ENCODE results near the gene PCDHGC5. TPM values are rescaled to one million over a fixed set of nuclear protein-coding genes. Genes with fewer than 3 reads are reported as not detected.

The PCDHGC5 gene
- total RNA-seq, 2 donors from 2014 or later: 0.71 to 1.8 TPM

GRCh38 chr5:141533897-141534296 is 45.0 kb downstream of the PCDHGC5 start:
- no peak overlapping the region for H3K9ac ChIP-seq (ENCODE audit: extremely low read depth, low read length, poor library complexity, severe bottlenecking)
- H3K27me3 Mint-ChIP-seq (ENCODE audit: insufficient read depth): no peaks in the 10 kb centered on the region
- peaks cover 23% of the 10 kb centered on the region for H3K36me3 Mint-ChIP-seq (ENCODE audit: low read depth)
- no peaks in the 10 kb centered on the region for H3K27me3 ChIP-seq (ENCODE audit: control insufficient read depth, insufficient read depth, low read length, poor library complexity, severe bottlenecking)
- no peak for TF ChIP-seq CTCF (conservative IDR thresholded peaks at IDR 0.05)
- no peak overlapping the region for H3K27ac Mint-ChIP-seq
- no peak overlapping the region for H3K27ac ChIP-seq (ENCODE audit: low read depth, low read length)
- no peaks in the 10 kb centered on the region for H3K9me3 Mint-ChIP-seq
- H3K4me3 ChIP-seq (ENCODE audit: low read length): no peak overlapping the region
- H3K9me3 ChIP-seq (ENCODE audit: control insufficient read depth, low read length): no peaks in the 10 kb centered on the region
- H3K4me1 ChIP-seq (ENCODE audit: control insufficient read depth, insufficient read depth, low read length): no peaks in the 10 kb centered on the region
- H3K4me1 Mint-ChIP-seq: no peaks in the 10 kb centered on the region
- H3K36me3 ChIP-seq (ENCODE audit: control insufficient read depth, insufficient read depth, low read length): peaks cover 64% of the 10 kb centered on the region
- 100% methylated on average over 1 of the region's 1 CpG for WGBS, 2 experiments (ENCODE audit: insufficient coverage in 1 of 2, insufficient read length in 1 of 2)
- no peak for DNase-seq
- H3K4me3 Mint-ChIP-seq: no peak overlapping the region

- Histone ChIP-seq H3K36me3 (ENCODE audit: control insufficient read depth, insufficient read depth, low read length) (peaks cover 62% of the 10 kb centered on the region), H3K9ac (ENCODE audit: extremely low read depth, low read length, poor library complexity, severe bottlenecking) (no peak overlapping the region), H3K4me1 (ENCODE audit: control insufficient read depth, insufficient read depth, low read length) (no peaks in the 10 kb centered on the region), H3K27me3 (ENCODE audit: control insufficient read depth, insufficient read depth, low read length, poor library complexity, severe bottlenecking) (no peaks in the 10 kb centered on the region), H3K27ac (ENCODE audit: low read depth, low read length) (no peak overlapping the region), H3K9me3 (ENCODE audit: control insufficient read depth, low read length) (peaks cover 4% of the 10 kb centered on the region), H3K4me3 (ENCODE audit: low read length) (no peak overlapping the region)
- Mint-ChIP-seq H3K9me3 (no peaks in the 10 kb centered on the region), H3K27ac (no peak overlapping the region), H3K27me3 (ENCODE audit: insufficient read depth) (no peaks in the 10 kb centered on the region), H3K36me3 (ENCODE audit: low read depth) (peaks cover 29% of the 10 kb centered on the region), H3K4me1 (no peaks in the 10 kb centered on the region), H3K4me3 (no peak overlapping the region)
- no peak for DNase-seq
- 96 to 98% methylated on average over 4 of the region's 4 CpGs for WGBS, 2 experiments (ENCODE audit: insufficient coverage in 1 of 2, insufficient read length in 1 of 2)
- TF ChIP-seq CTCF (conservative IDR thresholded peaks at IDR 0.05): no peak
Observed at GRCh38 chr5:141534492-141535213, 45.8 kb downstream of the PCDHGC5 start.

Other genes with a start within 250 kb of the PCDHGC5 start
- gene PCDHB15, start 243.7 kb upstream of the PCDHGC5 start, total RNA-seq: 1 to 10 TPM; 3.7 to 9.8 TPM
- under 1 TPM; 0.55 to 0.68 TPM for gene SLC25A2, start 185.0 kb upstream of the PCDHGC5 start, total RNA-seq
- 10 to 100 TPM; 85.4 to 99.0 TPM for gene TAF7, start 168.3 kb upstream of the PCDHGC5 start, total RNA-seq
- gene PCDHGA1, start 158.6 kb upstream of the PCDHGC5 start, total RNA-seq: 1 to 10 TPM in 1 of 2 donors, under 1 TPM in 1; 0.38 to 2.2 TPM
- gene PCDHGA2, start 150.3 kb upstream of the PCDHGC5 start, total RNA-seq: 1 to 10 TPM in 1 of 2 donors, under 1 TPM in 1; 0.09 to 2.0 TPM
- 1 to 10 TPM in 1 of 2 donors, not detected in 1; 4.3 TPM for gene PCDHGA3, start 145.3 kb upstream of the PCDHGC5 start, total RNA-seq
- gene PCDHGB1, start 139.0 kb upstream of the PCDHGC5 start, total RNA-seq: 1 to 10 TPM; 1.4 to 6.6 TPM
- 1 to 10 TPM in 1 of 2 donors, under 1 TPM in 1; 0.86 to 5.0 TPM for gene PCDHGA4, start 134.1 kb upstream of the PCDHGC5 start, total RNA-seq
- gene PCDHGB2, start 129.1 kb upstream of the PCDHGC5 start, total RNA-seq: 1 to 10 TPM; 1.6 to 5.2 TPM
- gene PCDHGA5, start 124.9 kb upstream of the PCDHGC5 start, total RNA-seq: 1 to 10 TPM in 1 of 2 donors, under 1 TPM in 1; 0.51 to 3.0 TPM
- gene PCDHGB3, start 118.8 kb upstream of the PCDHGC5 start, total RNA-seq: 1 to 10 TPM in 1 of 2 donors, under 1 TPM in 1; 0.40 to 4.6 TPM
- 1 to 10 TPM in 1 of 2 donors, under 1 TPM in 1; 0.55 to 3.8 TPM for gene PCDHGA6, start 115.2 kb upstream of the PCDHGC5 start, total RNA-seq
- 1 to 10 TPM in 1 of 2 donors, under 1 TPM in 1; 0.40 to 1.9 TPM for gene PCDHGA7, start 106.3 kb upstream of the PCDHGC5 start, total RNA-seq
- 10 to 100 TPM; 10.7 to 13.9 TPM for gene PCDHGB4, start 101.4 kb upstream of the PCDHGC5 start, total RNA-seq
- gene PCDHGA8, start 96.4 kb upstream of the PCDHGC5 start, total RNA-seq: 1 to 10 TPM; 1.1 to 3.0 TPM
- 10 to 100 TPM in 1 of 2 donors, 1 to 10 TPM in 1; 1.3 to 17.3 TPM for gene PCDHGB5, start 91.1 kb upstream of the PCDHGC5 start, total RNA-seq
- 1 to 10 TPM in 1 of 2 donors, under 1 TPM in 1; 0.89 to 7.3 TPM for gene PCDHGA9, start 86.3 kb upstream of the PCDHGC5 start, total RNA-seq
- gene PCDHGB6, start 81.1 kb upstream of the PCDHGC5 start, total RNA-seq: 10 to 100 TPM in 1 of 2 donors, 1 to 10 TPM in 1; 8.3 to 10.8 TPM
- 10 to 100 TPM in 1 of 2 donors, 1 to 10 TPM in 1; 3.2 to 20.7 TPM for gene PCDHGA10, start 76.1 kb upstream of the PCDHGC5 start, total RNA-seq
- gene PCDHGB7, start 71.4 kb upstream of the PCDHGC5 start, total RNA-seq: 10 to 100 TPM; 15.3 to 19.3 TPM
- gene PCDHGA11, start 68.0 kb upstream of the PCDHGC5 start, total RNA-seq: 10 to 100 TPM in 1 of 2 donors, 1 to 10 TPM in 1; 8.5 to 10.6 TPM
- gene PCDHGA12, start 58.6 kb upstream of the PCDHGC5 start, total RNA-seq: 1 to 10 TPM; 1.4 to 4.1 TPM
- gene PCDHGC3, start 13.1 kb upstream of the PCDHGC5 start, total RNA-seq: 10 to 100 TPM; 13.9 to 27.6 TPM
- gene PCDHGC4, start 4.1 kb upstream of the PCDHGC5 start, total RNA-seq: 1 to 10 TPM; 2.6 to 3.0 TPM
- 100 to 1,000 TPM; 104 to 106 TPM for gene DIAPH1, start 129.9 kb downstream of the PCDHGC5 start, total RNA-seq
- 10 to 100 TPM; 73.3 to 78.9 TPM for gene HDAC3, start 147.8 kb downstream of the PCDHGC5 start, total RNA-seq
- 1 to 10 TPM; 3.1 to 6.2 TPM for gene RELL2, start 147.9 kb downstream of the PCDHGC5 start, total RNA-seq
- 10 to 100 TPM; 34.8 to 41.7 TPM for gene FCHSD1, start 162.3 kb downstream of the PCDHGC5 start, total RNA-seq
- gene ARAP3, start 193.1 kb downstream of the PCDHGC5 start, total RNA-seq: 10 to 100 TPM; 32.5 to 41.3 TPM